HG03108 (cell line): ENCODE results near the gene CHAC1.
"Not testable (repeated sequence)": the region's sequence is repeated elsewhere in the genome, so short reads cannot be mapped to it uniquely, and the experiment has no call there.

Source experiments
- ATAC-seq: cut with Tn5 transposase; IDR thresholded peaks from one replicate; pipeline ENCODE4 v1.9.1; 2021; ENCODE audit warnings: moderate library complexity; ENCODE audit not compliant: unreplicated experiment

Gene CHAC1

DNA sequence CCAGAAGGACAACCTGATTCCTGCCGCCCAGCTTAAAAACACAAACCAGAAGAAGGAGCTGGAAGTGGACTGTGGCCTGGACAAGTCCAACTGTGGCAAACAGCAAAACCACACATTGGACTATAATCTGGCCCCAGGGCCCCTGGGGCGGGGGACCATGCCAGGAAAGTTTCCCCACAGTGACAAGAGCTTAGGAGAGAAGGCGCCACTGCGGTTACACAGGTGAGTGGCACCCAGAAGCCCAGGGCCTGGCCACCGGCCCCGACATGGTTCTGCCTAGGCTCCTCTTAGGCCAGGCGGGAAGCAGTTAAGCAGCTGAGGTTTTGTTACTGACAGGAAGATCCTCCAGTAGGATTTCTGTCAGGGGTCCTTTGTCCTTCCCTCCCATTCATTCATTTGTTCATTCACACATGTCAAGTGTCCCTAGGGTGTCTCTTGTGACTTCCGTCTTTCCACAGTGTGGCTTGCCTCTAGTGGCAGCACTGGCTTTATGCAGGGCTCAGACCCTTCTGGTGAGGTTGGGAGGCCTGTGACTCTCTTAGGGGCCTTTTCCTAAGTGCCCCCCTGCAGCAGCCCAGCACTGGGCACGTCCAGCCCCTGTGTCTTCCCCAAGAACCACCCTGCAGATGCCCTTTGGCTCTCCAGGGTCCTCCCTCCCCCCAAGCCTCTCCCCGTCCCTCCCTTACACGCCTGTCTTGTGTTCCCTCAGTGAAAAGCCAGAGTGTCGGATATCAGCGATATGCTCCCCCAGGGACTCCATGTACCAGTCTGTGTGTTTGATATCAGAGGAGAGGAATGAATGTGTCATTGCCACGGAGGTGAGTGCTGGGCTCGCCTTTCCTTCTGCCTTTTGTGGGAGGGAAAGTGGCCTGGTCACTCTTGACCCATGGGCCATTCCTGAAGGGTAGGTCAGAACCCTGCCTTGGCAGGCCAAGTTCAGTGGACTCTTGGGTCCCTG is 16.3 kb upstream of the CHAC1 start:
- no peak for ATAC-seq

DNA sequence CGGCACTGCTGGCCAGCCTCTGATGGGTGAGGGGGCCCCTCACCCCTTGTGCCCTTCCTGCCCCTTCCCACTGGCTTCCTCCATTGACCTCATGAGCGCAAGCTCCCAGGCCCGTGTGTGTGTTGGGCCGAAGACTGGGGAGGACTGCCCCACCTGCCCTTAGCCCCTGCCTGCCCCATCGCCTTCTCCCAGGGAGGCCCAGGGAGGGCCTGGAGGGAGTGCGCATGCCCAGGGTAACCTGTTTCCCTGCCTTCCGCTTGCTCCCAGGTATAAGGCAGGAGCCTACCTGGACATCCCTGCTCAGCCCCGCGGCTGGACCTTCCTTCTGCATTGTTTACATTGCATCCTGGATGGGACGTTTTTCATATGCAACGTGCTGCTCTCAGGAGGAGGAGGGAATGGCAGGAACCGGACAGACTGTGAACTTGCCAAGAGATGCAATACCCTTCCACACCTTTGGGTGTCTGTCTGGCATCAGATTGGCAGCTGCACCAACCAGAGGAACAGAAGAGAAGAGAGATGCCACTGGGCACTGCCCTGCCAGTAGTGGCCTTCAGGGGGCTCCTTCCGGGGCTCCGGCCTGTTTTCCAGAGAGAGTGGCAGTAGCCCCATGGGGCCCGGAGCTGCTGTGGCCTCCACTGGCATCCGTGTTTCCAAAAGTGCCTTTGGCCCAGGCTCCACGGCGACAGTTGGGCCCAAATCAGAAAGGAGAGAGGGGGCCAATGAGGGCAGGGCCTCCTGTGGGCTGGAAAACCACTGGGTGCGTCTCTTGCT is 15.3 kb upstream of the CHAC1 start:
- ATAC-seq: no peak

DNA sequence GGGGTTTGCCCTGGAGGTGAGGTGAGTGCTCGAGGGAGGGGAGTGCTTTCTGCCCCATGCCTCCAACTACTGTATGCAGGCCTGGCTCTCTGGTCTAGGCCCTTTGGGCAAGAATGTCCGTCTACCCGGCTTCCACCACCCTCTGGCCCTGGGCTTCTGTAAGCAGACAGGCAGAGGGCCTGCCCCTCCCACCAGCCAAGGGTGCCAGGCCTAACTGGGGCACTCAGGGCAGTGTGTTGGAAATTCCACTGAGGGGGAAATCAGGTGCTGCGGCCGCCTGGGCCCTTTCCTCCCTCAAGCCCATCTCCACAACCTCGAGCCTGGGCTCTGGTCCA is 14.8 kb upstream of the CHAC1 start:
- no peak for ATAC-seq

DNA sequence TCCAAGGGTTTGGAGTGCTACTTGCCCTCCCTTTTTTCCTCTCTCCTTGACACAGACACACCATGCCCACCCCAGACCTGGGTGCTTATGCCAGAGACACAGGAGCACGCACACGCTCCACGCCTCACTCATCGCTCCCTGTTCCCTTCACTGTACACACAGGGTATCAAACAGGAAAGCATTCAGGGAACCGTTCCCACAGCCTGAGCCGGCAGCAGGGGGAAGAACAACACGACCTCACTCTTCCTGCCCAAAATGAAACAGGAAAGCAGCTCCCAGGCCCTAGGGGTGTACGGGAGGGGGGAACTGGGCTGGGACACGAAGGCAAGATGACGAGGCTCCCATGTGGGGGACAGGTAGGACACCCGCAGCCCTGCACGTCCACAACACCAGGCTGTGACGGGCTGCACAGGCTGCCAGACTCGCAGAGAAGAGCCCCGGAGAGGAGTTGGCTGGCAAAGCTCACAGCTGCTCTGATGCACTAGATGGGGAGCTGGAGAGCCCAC is 12.9 kb upstream of the CHAC1 start:
- ATAC-seq: no peak

DNA sequence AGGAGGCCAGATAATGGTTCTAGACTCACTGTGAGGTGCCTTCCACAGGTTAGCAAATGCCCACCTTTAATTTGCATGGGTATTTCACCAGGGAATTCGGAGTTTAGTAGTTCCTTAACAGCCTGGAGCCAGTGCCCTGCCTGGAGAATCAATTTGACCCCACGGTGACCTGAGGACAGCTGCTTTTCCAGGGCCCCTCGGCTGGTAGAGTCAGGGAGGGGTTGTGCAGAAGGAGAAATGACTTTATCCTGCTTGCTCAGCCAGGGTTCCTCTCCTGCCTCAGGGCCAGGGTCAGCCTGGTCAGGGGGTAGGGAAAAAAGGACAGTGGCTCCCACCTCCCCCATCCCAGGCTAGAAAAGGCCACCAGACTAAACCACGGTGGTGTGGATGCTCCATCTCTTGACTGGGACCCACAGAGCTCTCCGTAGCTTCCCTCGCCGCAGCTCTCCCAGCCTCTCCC is 12.2 kb upstream of the CHAC1 start:
- ATAC-seq: no peak

DNA sequence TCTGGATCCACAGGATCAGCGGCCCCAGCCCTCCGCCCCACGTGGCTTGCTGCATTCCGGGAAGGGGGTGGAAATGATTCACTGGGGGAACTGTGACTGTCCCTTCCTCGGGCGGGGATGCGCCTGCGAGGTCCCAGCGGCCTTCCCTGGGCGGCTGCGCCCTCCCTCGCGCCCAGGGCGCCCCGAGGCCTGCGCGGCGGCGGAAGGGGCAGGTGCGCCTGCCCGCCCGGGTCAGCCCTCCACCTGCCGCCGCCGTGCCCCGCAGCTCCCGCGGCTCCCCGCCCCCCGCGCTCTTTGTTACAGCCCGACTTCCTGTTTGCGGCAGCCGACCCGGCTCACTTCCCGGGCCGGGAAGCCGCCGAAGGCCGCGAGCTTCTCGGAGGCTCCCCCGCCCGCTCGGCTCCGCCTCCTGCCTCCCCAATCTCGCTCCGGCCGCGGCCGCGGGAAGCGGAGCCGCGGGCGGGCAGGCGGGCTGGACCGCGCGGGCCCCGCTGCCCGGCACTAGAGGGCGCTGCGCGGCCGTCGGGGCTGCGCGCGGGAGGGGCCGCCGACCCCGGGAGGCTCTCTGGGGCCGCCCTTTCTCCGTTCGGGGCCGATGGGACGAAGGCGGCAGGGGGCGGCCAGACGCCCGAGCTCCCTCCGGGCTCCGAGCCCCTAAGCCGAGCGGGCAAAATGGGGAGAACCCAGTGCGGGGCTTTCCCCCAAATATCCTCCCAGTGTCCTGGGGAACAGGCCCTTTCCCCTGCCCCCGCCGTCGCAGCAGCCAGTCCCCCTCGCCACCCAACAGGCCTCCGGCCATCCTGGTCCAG is 11.5 kb upstream of the CHAC1 start:
- ATAC-seq: peak; percentile 62

DNA sequence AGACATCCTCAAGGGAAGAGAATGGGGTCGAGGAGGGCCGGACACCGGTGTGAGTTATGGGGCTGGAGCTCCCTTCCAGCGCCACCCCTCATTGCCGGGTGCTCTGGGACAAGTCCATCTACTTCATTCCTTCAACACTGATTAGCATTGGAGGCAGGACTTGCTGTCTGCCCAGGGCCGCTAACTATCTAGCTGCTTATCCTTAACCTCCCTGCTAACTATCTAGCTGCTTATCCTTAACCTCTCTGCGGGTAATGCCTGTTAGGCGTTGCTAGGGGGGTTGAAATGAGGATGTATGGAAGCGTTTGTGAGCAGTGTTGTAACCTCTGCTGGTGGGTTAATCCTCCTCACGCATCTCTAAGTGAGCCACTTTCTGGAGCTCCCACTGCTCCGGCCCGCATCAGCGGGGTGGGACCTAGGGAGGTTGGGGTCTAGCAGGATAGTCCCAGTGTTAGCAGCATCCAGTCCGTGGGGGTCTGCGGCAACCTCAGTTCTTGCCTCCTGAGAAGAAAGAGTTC is 10.9 kb upstream of the CHAC1 start:
- ATAC-seq: no peak

DNA sequence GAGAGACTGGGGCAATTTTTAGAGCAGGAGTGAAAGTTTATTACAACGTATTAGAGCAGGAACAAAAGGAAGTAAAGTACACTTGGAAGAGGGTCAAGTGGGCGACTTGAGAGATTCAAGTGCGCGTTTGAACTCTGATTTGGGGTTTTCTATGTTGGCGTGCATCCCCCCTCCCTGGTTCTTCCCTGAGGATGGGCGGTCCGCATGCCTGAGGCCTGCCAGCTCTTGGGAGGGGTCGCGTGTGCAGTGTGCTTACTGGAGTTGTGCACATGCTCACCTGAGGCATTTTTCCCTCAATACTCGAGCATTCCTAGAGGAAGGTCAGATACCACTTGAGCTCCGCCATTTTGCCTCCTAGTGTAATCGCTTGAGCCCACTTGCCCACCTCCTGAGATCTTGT is 10.4 kb upstream of the CHAC1 start:
- no peak for ATAC-seq

DNA sequence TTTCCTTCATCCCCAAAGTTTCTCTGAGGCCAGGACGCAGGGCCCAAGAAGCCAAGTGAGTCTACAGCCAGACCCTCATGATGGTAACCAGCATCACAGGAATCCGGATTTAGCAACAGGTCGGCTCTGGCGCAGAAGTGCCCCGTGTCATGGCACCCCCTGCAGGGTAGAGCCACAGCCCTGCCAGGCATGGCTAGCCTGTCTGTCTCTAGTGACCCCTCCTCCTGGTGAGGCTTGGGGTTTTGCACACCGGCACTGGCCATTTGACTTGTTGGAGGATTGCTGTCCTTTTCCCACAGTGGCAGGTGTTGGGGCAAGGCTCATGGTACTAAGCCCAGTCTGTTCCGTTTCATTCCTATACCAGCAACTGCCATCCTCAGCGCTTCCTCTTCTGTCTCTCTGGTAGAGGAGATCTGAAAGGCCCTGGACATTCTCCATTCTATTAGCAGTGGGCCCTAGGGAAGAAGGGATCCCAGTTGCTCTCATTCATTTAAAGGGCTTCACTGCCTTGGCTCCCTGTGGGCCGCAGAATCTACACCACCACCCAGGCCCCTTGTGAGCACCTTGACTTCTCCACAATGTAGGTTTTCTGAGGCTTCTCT is 9.4 kb upstream of the CHAC1 start:
- ATAC-seq: no peak

DNA sequence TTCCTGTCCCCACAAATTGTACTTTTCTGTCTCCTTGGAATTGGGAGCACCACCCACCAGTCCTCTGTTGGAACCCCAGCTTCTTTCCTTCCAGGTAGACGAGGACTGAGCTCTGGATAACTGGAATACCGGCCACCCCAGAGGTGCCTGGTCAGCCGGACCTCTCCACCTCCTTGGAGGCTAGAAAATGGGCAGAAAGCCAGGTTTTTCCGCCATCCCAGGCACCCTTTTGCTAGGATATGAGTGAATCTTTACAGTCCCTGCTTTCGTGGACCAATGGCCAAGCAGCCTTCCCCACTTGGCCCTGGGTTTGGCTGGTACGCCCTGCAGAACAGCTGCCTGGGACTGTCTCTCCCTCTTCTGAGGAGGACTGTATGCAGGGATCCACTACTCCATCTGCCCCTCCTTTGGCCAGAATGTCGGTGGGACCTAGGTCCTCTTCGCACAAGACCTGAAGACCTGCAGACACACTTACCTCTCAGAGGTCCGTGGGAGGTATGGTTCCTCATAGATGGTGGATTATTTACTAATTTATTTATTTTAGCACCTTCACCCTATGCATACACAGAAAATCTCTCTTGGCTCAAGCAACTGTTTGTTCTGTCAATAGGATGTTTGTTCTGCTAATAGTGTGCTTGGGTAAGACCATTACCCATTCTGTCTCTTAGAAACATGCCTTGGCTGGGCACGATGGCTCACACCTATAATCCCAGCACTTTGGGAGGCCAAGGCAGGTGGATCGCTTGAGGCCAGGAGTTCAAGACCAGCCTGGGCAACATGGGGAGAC is 8.6 kb upstream of the CHAC1 start:
- no peak for ATAC-seq

DNA sequence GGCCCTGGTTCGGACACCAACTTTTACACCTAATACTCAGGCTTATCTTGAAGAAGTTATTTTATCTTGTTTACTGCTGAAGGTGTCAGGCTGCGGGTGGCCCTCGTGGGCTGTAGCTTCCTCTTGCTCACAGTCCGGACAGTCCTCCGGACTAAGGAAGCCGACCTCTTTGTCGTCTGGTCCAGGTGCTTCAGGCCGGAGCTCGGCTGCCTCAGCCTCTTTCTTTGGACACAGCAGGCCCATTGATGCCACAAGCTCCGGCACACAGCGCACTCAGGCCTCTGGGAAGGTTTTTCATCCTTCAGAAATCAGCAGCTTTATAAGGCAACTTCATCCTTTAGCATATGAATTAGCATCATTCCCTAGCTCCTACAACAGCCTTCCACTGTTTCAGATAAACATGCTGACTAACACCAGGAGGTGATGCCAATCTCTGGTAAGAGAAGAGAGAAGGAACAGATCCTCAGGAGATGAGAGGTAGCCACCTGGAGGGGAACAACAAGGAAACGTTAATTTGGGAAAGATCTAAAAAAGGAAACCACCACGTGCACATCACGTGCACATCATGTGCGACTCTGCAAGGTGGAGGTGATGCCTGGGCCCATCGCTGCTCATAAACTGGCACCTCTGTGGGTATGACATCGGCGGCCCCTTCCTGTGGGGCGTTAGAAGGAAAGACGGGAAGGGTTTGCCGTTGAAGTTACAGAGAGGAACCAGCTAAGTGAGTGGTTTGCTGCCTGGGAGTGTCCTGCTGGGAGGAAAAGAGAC is 4.4 kb upstream of the CHAC1 start:
- no peak for ATAC-seq

DNA sequence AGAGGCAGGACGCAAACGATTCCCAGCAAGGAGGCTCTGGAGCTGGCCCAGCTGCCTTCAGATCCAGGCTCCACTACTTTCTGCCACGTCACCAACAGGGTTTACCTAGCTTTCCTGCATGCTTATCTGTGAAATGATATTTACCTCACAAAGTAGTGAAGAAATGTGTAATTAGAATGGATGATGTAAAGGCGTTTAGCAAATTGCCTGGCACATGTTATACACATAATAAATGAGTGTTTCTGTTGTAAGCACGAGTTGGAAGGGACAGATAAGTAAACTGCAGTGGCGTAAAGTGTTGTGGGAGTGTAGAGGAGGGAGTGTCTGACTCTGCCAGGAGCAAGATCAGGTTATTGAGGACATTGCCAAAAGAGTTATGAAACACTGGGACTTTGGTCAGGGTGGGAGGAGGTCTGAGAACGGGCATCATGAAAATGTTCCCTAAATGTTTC is 3.5 kb upstream of the CHAC1 start:
- ATAC-seq: no peak

DNA sequence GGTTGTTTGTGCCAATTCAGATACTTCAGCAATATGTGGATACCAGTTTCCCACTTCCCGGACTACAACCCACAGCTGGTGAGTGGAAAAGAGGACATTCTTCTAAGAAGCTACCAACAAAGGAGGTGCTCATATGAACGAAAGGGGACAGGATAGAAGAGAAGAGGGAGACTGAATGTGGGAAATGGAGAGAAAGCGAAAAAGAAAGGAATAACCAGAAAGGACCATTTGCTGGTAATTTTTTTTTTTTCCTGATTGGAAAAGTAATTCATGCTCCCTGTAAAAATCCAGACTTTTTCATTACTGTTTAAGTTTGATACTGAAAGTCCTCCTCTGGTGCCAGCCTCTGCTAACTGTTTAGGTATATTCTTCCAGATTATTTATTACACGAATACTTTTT is 1.5 kb upstream of the CHAC1 start:
- no peak for ATAC-seq

DNA sequence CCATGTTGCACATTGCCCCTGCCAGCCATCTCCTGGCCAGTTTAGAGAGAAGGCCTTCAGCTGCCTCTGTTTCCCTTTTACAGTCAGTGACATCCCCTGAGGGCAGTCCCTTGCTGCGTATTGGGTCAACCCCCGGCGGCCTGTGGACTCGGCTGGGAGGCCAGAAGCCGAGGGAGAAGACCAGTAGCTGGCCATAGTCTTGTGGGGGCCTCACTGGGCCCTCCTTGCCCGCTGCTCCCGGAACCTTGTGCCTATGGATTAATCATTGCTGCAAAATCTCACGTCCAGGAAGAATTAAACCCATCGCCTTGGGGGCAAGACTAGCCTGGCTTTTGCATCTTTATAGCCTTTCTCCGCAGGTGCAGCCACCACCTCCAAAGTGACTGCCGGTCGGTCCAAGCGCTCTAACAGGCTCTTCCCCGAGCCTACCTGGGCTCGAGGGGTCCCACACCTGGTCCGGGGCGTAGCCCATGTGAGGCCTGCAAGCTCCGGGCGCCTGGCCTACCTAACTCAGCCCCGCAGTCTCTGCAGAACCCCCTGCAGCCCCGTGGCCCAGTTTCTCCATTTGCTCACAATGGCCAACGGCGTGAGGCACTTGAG is 870 bp upstream of the CHAC1 start:
- no peak for ATAC-seq

DNA sequence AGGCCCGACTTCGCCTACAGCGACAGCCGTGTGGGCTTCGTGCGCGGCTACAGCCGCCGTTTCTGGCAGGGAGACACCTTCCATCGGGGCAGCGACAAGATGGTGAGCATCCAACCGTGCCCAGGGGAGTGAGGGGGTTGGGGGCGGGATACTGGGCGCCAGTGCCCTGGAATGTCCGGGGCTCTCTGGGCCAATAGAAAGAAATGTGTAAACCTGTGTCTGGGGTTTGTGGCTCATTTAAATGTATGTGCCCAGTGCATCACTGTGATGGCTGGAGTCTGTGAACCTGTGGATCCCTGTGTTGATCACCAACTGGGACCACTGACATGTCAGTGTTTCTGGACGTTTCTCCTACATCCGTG is 423 bp downstream of the CHAC1 start:
- peak; percentile 3 for ATAC-seq

DNA sequence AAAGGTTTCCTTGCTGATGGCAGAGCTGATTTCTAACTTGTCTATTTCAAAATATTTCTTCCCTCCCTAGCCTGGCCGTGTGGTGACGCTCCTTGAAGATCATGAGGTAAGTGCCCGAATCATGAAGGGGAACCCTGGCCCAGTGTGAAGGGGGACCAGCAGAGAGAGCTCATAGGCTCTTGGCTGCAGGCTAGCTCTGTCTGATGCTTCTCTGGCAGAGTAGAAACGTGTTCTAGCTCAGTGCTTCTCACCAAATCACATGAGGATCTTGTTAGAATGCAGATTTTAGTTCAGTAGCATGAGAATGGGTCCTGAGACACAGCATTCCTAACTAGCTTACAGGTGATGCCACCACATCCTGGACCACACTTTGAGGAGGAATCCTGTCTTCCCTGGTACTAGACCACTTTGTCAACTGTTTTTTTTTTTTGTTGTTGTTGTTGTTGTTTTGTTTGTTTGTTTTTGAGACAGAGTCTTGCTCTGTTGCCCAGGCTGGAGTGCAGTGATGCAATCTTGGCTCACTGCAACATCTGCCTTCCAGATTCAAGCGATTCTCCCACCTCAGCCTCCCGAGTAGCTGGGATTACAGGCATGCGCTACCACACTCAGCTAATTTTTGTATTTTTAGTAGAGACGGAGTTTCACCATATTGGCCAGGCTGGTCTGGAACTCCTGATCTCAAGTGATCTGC is 1.0 kb downstream of the CHAC1 start:
- ATAC-seq: not testable (repeated sequence)

DNA sequence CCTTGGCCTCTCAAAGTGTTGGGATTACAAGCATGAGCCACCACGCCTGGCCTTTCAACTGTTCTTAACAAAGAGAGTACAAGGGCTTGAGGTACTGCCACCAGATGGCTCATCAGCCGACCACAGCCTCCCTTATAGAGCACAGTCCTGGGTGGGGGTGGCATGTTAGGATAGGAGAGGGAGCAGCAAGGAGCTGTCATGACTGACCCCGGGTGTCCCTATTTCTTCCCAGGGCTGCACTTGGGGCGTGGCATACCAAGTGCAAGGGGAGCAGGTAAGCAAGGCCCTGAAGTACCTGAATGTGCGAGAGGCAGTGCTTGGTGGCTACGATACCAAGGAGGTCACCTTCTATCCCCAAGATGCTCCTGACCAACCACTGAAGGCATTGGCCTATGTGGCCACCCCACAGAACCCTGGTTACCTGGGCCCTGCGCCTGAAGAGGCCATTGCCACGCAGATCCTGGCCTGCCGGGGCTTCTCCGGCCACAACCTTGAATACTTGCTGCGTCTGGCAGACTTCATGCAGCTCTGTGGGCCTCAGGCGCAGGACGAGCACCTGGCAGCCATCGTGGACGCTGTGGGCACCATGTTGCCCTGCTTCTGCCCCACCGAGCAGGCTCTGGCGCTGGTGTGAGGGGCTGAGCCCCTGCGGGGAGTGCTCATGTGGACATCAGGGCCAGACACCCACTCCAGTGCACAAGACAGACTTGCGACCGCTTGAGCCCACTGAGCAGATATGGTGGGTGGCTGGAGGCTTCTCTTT is 2.1 kb downstream of the CHAC1 start:
- ATAC-seq: no peak
